ENCODE measurements around the gene PPIH. TPM values are rescaled to one million over a fixed set of nuclear protein-coding genes. Genes with fewer than 3 reads are reported as not detected.

The PPIH gene
- total and polyA plus RNA-seq, 10 of the 15 experiments (the other 5 are each of a cell fraction or from before 2014, with no cell fraction given) = 75.1 to 172 (median 122) TPM

- peak; percentile 99 for TF ChIP-seq ZNF592 (IDR thresholded peaks at IDR 0.05)
- TF ChIP-seq DPF2 (IDR thresholded peaks at IDR 0.05) = peak; percentile 92
- no peak for TF ChIP-seq HDAC2 (IDR thresholded peaks at IDR 0.05)
- TF ChIP-seq SP1 (IDR thresholded peaks at IDR 0.05; ENCODE audit: low read depth, low read length) = peak; percentile 97
- peak; percentile 91 for TF ChIP-seq FOS (IDR thresholded peaks at IDR 0.05; ENCODE audit: borderline replicate concordance, extremely low read depth, insufficient read length)
- no peak for TF ChIP-seq CBX3 (IDR thresholded peaks at IDR 0.05; ENCODE audit: borderline replicate concordance, low read depth)
- no peak for TF ChIP-seq KAT2A (conservative IDR thresholded peaks at IDR 0.05; ENCODE audit: control insufficient read depth, low read depth, low read length)
- TF ChIP-seq MYB (IDR thresholded peaks at IDR 0.05; ENCODE audit: borderline replicate concordance, low read depth, low read length) = no peak
- TF ChIP-seq ETV6 (conservative IDR thresholded peaks at IDR 0.05 in 1 of 2, IDR thresholded peaks at IDR 0.05 in 1 of 2; ENCODE audit: borderline replicate concordance in 1 of 2, low read depth in 1 of 2) = no peak
- peak; percentile 98 for TF ChIP-seq BHLHE40 (IDR thresholded peaks at IDR 0.05; ENCODE audit: borderline replicate concordance in 1 of 2, low read depth in 2 of 2, low read length in 1 of 2)
- no peak for TF ChIP-seq JUND (IDR thresholded peaks at IDR 0.05; ENCODE audit: low read depth, low read length)
- TF ChIP-seq ZNF274 (IDR thresholded peaks at IDR 0.05; ENCODE audit: insufficient read depth, insufficient read length) = no peak
- TF ChIP-seq SMAD1 (IDR thresholded peaks at IDR 0.05; ENCODE audit: low read depth, partially characterized antibody) = no peak
- peak; percentile 20; the same call in 1 of the 2 replicates for TF ChIP-seq BACH1 (IDR thresholded peaks at IDR 0.05; ENCODE audit: borderline replicate concordance)
- TF ChIP-seq CREB1 (IDR thresholded peaks at IDR 0.05; ENCODE audit: low read depth) = no peak; the same call in 1 of the 2 replicates
- TF ChIP-seq NRF1 (conservative IDR thresholded peaks at IDR 0.05; ENCODE audit: low read depth, low read length) = no peak
- peak; percentile 87 for TF ChIP-seq IRF3 (IDR thresholded peaks at IDR 0.05)
- no peak for TF ChIP-seq E4F1 (IDR thresholded peaks at IDR 0.05; ENCODE audit: borderline replicate concordance, partially characterized antibody)
- TF ChIP-seq WRNIP1 (IDR thresholded peaks at IDR 0.05; ENCODE audit: borderline replicate concordance, low read depth, low read length) = no peak
- no peak for TF ChIP-seq SMC3 (IDR thresholded peaks at IDR 0.05; ENCODE audit: borderline replicate concordance, low read length)
- TF ChIP-seq POLR2AphosphoS2 (IDR thresholded peaks at IDR 0.05; ENCODE audit: low read depth, low read length) = no peak
- no peak for TF ChIP-seq STAT1 (conservative IDR thresholded peaks at IDR 0.05)
- 0 out of 2 replicates have a peak, but pooled peaks have one; percentile 21 for TF ChIP-seq SREBF1 (IDR thresholded peaks at IDR 0.05; ENCODE audit: low read length)
- TF ChIP-seq GABPA (IDR thresholded peaks at IDR 0.05; ENCODE audit: low read depth) = peak; percentile 88
Observed at GRCh38 chr1:42681741-42682483, 23.7 kb downstream of the PPIH start, which contains the start of gene YBX1 (continued).
